LHCN-M2 (cell line): Measurements from ENCODE around the gene NCAM1. TPM values are rescaled to one million over a fixed set of nuclear protein-coding genes. Genes with fewer than 3 reads are reported as not detected.
"Not testable (repeated sequence)": the region's sequence is repeated elsewhere in the genome, so short reads cannot be mapped to it uniquely, and the experiment has no call there.

Experiments used
- DNase-seq: peaks from one replicate; pipeline ENCODE4 v3.0.0-alpha.2; 2012; ENCODE audit warnings: low read depth
- polyA plus RNA-seq: library from polyadenylated mRNA; unstranded; fragments of >200 nt; gene quantifications from one replicate; pipeline ENCODE4 v1.2.1, GENCODE V29; 2012; ENCODE audit warnings: missing spikeins
- total RNA-seq: library from RNA; depleted of rRNA; stranded (reverse); fragments of >200 nt; gene quantifications from 2 replicates; pipeline ENCODE4 v1.2.3, GENCODE V29; 2014; rRNA removed

Gene NCAM1
- 28.1 and 38.7 TPM in 2 replicates for total RNA-seq
- 38.4 TPM for polyA plus RNA-seq

GRCh38 chr11:112961146-112961668 lies at the start of gene NCAM1:
NCAM1 (plus strand) TSS chr11:112961420.
- peak; percentile 95 for DNase-seq

DNA sequence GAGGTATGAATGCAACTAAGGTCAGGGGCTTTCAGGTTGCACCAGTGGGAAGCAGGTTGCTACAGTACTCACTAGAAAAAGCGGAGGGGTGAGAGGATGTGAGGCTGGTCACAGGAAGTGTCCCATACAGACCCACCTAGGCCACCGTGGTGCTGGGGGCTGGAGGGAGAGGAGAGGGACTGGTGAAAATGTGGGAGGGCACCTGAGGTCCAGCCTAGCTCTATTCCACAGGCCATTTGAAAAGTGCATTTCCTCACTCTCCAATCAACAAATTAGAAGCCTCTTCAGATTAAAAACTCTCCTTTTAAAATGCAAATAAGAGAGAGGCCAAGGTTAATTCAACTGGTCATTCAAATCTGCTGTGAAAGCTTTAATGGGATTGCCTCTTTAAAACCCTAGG lies 38.6 kb upstream of the NCAM1 start:
- DNase-seq, result no peak

GRCh38 chr11:112924836-112925235 lies 36.4 kb upstream of the NCAM1 start:
- not testable (repeated sequence) for DNase-seq

- no peak for DNase-seq
These were observed 35.5 kb upstream of the NCAM1 start for GRCh38 chr11:112925516-112926310.

GRCh38 chr11:112928136-112928535 lies 33.1 kb upstream of the NCAM1 start:
- no peak for DNase-seq

DNA sequence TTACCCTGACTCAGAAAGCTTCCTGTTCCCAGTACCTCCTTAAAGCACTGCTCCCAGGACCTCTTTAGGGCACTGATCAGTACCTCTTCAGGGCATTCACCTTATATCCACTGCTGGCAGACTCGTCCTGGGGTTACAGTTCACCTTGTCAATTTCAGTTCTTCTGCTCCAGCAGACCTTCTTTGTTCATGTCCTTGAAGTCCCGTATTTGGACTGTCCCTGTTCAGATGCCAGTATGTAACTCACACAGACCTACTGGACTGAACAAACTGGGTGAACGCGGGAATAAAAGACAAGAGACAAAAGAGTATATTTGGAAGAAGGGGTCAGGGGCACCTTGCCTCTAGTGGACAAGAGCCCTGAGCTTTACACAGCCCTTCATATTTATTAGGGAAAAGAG lies 31.8 kb upstream of the NCAM1 start:
- no peak for DNase-seq

DNA sequence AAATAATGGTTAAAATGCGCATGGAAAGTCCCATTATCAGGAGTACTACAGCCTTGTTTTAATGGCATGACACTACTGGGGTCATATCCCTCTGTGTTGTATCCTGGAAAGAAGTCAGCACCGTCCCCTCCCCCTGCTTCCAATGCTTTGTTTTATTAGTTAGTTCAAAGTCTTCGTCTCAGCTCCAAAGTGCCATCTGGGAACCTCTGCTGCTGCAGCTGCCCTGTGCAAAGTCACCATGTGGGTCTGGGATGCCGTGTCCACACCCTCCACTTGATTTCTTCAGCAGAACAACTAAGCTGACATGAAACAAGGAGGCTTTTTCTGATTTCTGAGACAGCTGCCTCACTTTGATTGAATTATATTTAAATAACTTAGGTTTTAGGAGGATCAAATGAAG lies 29.5 kb upstream of the NCAM1 start:
- DNase-seq, result no peak

DNA sequence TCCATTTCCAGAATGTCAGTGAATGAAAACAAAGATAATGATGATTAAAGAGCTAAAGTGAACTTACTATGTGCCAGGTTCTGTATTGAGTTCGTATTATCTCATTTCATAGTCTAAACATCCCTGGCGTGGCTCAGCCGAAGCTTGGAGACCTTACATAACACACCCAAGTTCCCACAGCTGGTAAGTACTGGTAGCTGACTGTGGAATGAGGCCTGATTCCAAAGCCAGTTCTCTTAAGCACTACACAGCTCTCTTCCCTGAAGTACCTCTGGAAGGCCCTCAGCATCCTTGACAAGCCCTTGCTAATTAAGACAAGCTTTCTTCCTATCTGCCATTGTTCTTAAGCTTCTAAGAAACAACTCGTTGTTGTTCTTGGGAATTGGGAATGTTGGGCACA lies 28.6 kb upstream of the NCAM1 start:
- no peak for DNase-seq

DNA sequence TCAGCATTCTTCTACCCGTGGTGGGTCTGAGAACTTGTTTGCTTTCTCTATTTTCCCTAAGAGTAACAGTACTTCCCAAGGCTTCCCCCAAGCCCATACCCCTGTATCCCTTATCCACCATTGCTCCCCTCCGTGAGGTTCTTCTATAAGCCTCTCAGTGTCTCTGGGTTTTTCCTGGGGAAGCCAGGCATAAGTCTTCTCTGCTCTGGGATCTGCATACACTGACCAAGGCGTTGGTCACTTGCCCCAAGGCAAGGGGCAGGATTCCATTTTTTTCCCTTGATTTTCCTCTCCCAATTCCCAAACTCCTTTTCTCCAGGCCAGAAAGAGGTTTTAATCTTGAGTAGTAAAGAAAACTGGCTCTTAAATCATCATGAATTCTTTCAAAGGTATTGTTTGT lies 27.2 kb upstream of the NCAM1 start:
- DNase-seq, result no peak

GRCh38 chr11:112941104-112941503 lies 20.1 kb upstream of the NCAM1 start:
- no peak for DNase-seq

DNA sequence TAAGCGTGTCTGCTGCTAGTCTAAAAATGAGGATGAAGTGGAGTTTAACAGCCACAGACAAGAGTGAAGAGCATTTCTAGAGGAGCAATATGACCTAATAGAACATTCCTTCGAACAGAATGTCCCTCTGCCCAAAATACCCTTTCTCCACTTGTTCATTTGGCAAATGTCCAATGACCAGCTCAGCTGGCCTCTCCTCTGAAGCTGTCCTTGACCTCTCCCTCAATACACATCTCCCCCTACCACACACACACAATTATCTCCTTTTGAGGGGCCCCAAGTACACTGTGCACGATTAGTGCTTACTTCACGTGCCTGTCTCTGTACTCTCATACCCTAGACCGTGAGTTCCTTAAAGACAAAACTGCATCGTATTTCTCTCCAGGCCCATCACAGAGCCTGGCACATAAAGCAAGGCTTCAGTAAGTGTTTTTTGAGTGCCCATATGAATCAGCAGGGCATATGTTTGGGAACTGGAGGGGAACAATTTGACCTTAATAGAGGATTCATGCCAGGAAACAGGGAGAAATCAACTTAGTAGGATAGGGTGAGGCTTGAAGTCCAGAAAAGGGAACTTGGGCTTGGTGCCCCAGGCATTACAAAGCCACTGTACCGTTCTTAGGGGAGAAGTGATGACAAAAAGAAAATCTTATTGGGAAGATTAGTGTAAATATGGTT lies 18.1 kb upstream of the NCAM1 start:
- peak; percentile 5 for DNase-seq

DNA sequence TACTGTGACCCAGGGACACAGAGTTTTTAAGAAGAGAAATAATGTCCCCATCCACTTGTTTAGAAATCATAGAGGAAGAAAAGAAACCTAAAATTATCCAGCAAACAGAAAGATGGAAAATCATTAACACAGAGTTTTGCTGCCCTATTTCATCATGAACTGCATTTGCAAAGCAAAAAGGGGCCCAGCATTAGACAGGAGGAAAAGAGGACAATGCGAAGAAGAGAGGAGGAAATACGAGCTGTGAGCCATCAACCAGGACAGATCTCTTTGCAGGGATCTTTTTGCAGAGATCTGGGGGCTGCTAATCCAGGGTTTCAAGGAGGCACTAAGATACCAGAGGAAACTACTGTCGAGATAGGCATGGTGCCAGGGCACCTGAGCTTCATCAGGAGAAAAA lies 14.4 kb upstream of the NCAM1 start:
- no peak for DNase-seq

GRCh38 chr11:112949781-112950575 lies 11.2 kb upstream of the NCAM1 start:
- DNase-seq, result no peak

DNA sequence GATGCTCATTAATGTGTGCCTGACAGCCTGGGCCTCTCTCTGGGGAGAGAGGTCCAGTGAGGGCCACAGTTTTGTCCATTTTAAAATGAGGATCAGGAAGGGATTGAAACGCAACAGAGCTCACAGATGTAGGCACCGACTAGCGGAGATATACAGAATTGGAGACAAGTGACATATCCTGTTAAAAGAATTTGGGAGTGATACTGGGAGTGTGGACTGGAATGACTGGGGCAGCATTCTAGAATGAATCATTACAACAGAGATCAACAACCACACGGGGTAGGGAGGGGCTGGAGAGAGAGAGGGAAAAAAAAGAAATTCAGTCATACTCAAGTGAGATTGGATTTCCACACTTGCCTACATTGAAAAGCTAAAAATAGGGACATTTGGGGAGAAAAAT lies 2.5 kb upstream of the NCAM1 start:
- DNase-seq, result peak; percentile 95

- peak; percentile 26 for DNase-seq
These were observed 745 bp downstream of the NCAM1 start for GRCh38 chr11:112961751-112962578.

DNA sequence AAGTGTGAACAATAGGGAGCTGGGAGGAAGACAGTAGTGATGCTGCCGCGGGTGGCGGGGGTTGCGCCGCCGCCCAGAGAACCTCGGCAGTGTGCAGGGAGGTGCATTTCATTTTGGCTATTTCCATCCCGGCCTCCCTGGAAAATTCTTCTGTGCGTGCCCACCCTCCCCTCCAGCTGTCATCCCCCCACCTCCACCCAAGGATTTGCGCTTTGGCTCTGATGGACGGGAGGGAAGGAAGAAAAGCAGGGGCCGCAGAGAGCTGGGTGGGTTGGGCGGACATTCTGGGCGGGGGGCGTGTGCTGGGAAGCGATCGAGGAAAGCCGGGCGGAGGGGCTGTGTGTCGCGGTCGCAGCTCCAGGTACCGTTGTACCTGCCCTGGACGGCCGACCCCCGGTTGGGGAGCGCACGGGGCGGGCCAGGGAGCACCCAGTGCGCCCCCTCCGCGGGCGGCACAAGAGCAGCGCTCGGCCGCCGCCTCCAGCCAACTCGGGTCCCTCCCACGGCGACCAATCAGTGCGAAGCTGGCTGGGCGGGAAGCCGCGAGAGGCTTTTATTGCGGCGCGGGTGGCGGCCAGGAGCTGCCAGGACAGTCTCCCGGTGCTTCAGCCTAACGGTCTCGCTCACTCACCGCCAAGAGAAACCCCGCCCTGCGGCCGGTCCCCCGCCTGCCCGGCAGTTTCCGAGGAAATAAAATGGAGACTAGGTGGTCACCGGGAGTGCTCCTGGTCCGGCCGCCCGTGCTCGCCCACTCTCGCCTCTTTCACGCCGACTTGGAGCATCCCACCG lies 1.6 kb downstream of the NCAM1 start:
- DNase-seq, result peak; percentile 67

- peak; percentile 25 for DNase-seq
These were observed 2.2 kb downstream of the NCAM1 start for GRCh38 chr11:112963368-112963955.

DNA sequence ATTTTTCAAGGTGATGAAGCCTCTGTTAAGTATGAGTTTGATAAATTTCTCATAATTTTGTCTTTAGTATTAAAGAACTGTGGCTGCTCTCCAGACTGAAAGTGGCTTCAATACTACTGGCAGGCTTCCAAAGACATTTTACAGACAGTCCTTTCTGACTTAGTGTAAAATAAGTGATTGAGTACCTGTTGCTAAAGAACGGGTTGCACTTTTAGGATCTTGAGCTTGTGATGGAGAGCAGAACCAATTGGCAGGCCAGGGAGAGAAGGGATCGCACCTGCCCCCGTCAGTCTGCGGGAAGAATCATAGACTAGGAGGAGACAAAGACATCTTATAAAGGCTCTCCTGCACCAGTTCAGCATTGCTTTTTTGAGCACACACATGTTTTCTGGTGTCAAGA lies 4.4 kb downstream of the NCAM1 start:
- DNase-seq, result peak; percentile 64

DNA sequence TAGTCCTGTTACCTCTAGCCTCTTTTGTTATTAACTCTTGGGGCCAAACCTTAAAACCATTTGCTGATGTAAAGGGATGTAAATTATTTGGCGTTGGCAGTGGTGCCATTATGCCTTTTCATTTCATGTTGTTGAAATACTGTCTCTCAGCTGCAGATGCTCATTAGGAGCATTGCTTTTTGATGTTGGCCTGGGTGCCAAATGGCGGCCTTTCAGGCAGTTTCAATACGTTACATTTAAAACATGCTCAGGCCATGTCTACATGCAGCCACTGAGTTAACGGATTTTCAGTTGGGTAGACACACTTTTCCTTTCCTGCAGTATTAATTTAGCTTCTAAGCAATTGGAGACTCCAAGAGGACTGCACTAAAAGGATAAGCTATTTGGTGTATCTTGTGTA lies 5.3 kb downstream of the NCAM1 start:
- no peak for DNase-seq

DNA sequence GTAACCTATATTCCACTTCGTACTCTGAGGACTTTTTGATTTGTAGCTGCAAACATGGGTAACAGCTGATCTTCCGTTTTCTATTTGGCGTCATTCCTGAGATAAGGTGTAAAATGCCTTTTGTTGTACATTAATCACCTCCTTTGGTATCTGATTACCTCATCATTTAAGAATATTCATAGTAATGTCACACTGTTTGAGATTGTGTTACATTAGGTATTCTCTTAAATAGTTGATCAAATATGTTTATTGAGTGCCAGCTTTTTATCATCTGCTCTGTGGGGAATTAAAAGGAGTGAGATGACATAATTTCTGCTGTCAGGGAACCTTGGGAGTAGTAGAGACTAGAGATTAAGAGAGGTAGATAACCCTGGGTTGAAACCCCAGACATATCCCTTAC lies 5.9 kb downstream of the NCAM1 start:
- DNase-seq, result no peak
